Trophoblast cell (in vitro differentiated cells and primary cell): ENCODE data around the gene HIVEP3.

Experiments
- DNase-seq, 2 donors: peaks; one replicate each; pipeline ENCODE4 v3.0.0-alpha.2; 2016
- H2AFZ ChIP-seq: 2 replicates; pipeline ENCODE4 v1.6.1; 2013; ENCODE audit warnings: low read length, moderate library complexity, mild to moderate bottlenecking; ENCODE audit not compliant: insufficient read depth, poor library complexity
- H2AK5ac ChIP-seq: 2 replicates; pipeline ENCODE4 v1.6.1; 2013; ENCODE audit warnings: mild to moderate bottlenecking, low read length
- H2BK120ac ChIP-seq: 2 replicates; pipeline ENCODE4 v1.6.1; 2013; ENCODE audit warnings: low read length, mild to moderate bottlenecking, moderate library complexity; ENCODE audit not compliant: insufficient read depth, poor library complexity
- H2BK12ac ChIP-seq: 2 replicates; pipeline ENCODE4 v1.6.1; 2013; ENCODE audit warnings: mild to moderate bottlenecking, low read length, moderate library complexity
- H2BK5ac ChIP-seq: 2 replicates; pipeline ENCODE4 v1.6.1; 2013; ENCODE audit warnings: low read length, low read depth, moderate library complexity, mild to moderate bottlenecking; ENCODE audit not compliant: poor library complexity
- H3K14ac ChIP-seq: 2 replicates; pipeline ENCODE4 v1.6.1; 2013; ENCODE audit warnings: mild to moderate bottlenecking, low read length
- H3K18ac ChIP-seq: 2 replicates; pipeline ENCODE4 v1.6.1; 2013; ENCODE audit warnings: mild to moderate bottlenecking, low read length
- H3K23ac ChIP-seq: 2 replicates; pipeline ENCODE4 v1.6.1; 2013; ENCODE audit warnings: low read length
- H3K27ac ChIP-seq: 2 replicates; pipeline ENCODE4 v1.5.1; 2013; ENCODE audit warnings: low read depth, mild to moderate bottlenecking, inconsistent platforms, low read length, moderate library complexity
- H3K27me3 ChIP-seq: 2 replicates; pipeline ENCODE4 v1.6.1; 2013; ENCODE audit warnings: inconsistent platforms, mild to moderate bottlenecking, low read length, moderate library complexity; ENCODE audit not compliant: insufficient read depth
- H3K36me3 ChIP-seq, 2 experiments: 1 replicate in 1 of 2; 2 replicates in 1 of 2; pipeline ENCODE4 v1.6.1; 2013; ENCODE audit warnings: low read length in 2 of 2, mild to moderate bottlenecking in 2 of 2, moderate library complexity in 1 of 2; ENCODE audit not compliant: insufficient read depth in 2 of 2, control insufficient read depth in 1 of 2
- H3K4ac ChIP-seq: 2 replicates; pipeline ENCODE4 v1.6.1; 2013; ENCODE audit warnings: low read depth, mild to moderate bottlenecking, low read length, moderate library complexity
- H3K4me1 ChIP-seq, 2 experiments: 1 replicate in 1 of 2; 2 replicates in 1 of 2; pipeline ENCODE4 v1.6.1; 2013; ENCODE audit warnings: low read length in 2 of 2, mild to moderate bottlenecking in 2 of 2, moderate library complexity in 1 of 2; ENCODE audit not compliant: insufficient read depth in 2 of 2, control insufficient read depth in 1 of 2
- H3K4me2 ChIP-seq: 2 replicates; pipeline ENCODE4 v1.6.1; 2013; ENCODE audit warnings: inconsistent platforms, mild to moderate bottlenecking, low read length, moderate library complexity
- H3K4me3 ChIP-seq: 2 replicates; pipeline ENCODE4 v1.5.1; 2013; ENCODE audit warnings: mild to moderate bottlenecking, low read depth, low read length, inconsistent platforms
- H3K79me1 ChIP-seq: one replicate; pipeline ENCODE4 v1.6.1; 2013; ENCODE audit warnings: low read length
- H3K79me2 ChIP-seq: 2 replicates; pipeline ENCODE4 v1.6.1; 2013; ENCODE audit warnings: low read length, mild to moderate bottlenecking; ENCODE audit not compliant: control insufficient read depth, insufficient read depth, poor library complexity
- H3K9ac ChIP-seq: 2 replicates; pipeline ENCODE4 v1.6.1; 2013; ENCODE audit warnings: mild to moderate bottlenecking, low read length
- H3K9me3 ChIP-seq: 2 replicates; pipeline ENCODE4 v1.6.1; 2013; ENCODE audit warnings: low read depth, mild to moderate bottlenecking, control low read depth, inconsistent platforms, low read length; ENCODE audit not compliant: insufficient read depth
- H4K12ac ChIP-seq: 2 replicates; pipeline ENCODE4 v1.6.1; 2013; ENCODE audit warnings: low read depth, mild to moderate bottlenecking, low read length, moderate library complexity
- H4K8ac ChIP-seq: 2 replicates; pipeline ENCODE4 v1.6.1; 2013; ENCODE audit warnings: low read depth, mild to moderate bottlenecking, low read length, moderate library complexity
- H4K91ac ChIP-seq: one replicate; pipeline ENCODE4 v1.6.1; 2013; ENCODE audit warnings: low read depth, mild to moderate bottlenecking, low read length, moderate library complexity
- WGBS: extraction: QIAGEN DNeasy Blood & Tissue Kit; methylation state at CpG from one replicate; pipeline ENCODE4 v1.1.7; 2013; ENCODE audit warnings: missing lambda C conversion rate; ENCODE audit not compliant: insufficient read length, insufficient coverage; ENCODE audit errors: extremely low coverage; 5-methylcytosine and 5-hydroxymethylcytosine counted together

The HIVEP3 gene

DNA sequence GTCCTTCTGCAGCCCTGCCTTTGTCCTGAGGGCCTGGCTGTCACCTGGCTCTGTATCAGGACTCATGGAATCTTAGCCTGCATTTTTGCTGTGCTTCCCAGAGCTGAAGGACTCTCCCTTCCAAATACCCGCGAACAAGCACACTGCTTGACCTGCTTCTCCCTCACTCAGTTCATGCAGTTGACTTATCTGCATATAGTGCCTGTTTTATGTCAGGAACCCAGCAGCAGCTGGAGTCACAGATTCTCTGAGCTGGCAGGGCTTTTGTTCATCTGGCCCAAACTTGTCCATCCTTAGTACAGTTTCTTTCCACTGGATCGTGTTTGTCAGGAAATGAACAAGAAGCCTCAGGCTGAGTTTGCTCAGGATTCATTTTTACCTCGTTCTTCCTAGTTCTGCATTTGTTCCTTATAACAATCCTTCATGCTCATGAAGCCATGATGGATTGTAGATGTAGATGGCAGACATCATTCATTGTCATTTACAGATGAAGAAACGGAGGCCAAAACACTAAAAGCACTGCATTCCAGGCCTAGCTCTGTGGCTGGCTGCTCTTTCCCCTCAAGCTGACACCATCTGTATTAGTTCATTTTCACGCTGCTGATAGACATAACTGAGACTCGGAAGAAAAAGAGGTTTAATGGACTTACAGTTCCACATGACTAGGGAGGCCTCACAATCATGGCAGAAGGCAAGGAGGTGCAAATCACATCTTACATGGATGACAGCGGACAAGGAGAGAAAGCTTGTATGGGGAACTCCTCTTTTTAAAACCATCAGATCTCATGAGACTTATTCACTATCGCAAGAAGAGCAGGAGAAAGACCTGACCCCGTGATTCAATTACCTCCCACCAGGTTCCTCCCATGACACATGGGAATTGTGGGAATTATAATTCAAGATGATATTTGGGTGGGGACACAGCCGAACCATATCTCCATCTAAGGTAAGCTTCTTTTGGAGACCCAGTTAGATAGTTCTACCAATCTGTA lies 150.9 kb downstream of the HIVEP3 start:
- no peak overlapping the region for H3K23ac ChIP-seq
- no peak for DNase-seq
- no peak overlapping the region for H2BK120ac ChIP-seq
- no peak overlapping the region for H3K9ac ChIP-seq
- H3K27me3 ChIP-seq: no peaks in the 10 kb centered on the region
- H3K79me1 ChIP-seq: no peaks in the 10 kb centered on the region
- no peak overlapping the region for H4K91ac ChIP-seq
- H4K8ac ChIP-seq: no peak overlapping the region
- H3K27ac ChIP-seq: peak overlapping the region; percentile 30
- WGBS: no CpG with 5 or more reads among the region's 11 CpGs
- no peak overlapping the region for H2AFZ ChIP-seq
- no peak overlapping the region for H2BK12ac ChIP-seq
- H3K36me3 ChIP-seq: no peaks in the 10 kb centered on the region
- peaks cover 6 to 15% of the 10 kb centered on the region in 2 experiments for H3K4me1 ChIP-seq
- no peak overlapping the region for H2BK5ac ChIP-seq
- no peak overlapping the region for H3K4me3 ChIP-seq
- H3K4me2 ChIP-seq: no peak overlapping the region
- no peak overlapping the region for H3K14ac ChIP-seq
- H3K79me2 ChIP-seq: no peaks in the 10 kb centered on the region
- no peak overlapping the region for H3K4ac ChIP-seq
- H2AK5ac ChIP-seq: no peak overlapping the region
- H3K9me3 ChIP-seq: no peaks in the 10 kb centered on the region
- no peak overlapping the region for H4K12ac ChIP-seq
- H3K18ac ChIP-seq: no peak overlapping the region

DNA sequence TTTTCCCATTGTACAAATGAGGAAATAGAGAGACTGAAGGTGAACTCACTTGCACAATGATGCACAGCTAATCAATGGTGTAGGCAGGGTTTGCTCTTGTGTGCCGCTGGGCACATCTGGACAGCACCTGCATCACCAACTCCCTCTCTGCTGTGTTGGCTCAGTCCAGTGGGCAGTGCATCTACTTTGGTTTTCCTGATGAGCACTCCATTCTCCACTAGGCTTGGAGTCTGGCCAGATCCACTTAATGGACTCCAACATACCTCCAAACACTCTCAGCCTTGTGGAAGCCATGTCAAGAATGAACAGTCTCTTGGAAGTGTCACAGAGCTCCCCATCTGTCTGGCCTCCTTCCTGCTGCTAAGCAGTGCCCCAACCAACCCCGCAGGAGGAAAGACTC lies 152.2 kb downstream of the HIVEP3 start:
- no peak overlapping the region for H3K4me2 ChIP-seq
- no peak overlapping the region for H2AK5ac ChIP-seq
- H3K36me3 ChIP-seq: no peaks in the 10 kb centered on the region
- H3K9ac ChIP-seq: no peak overlapping the region
- H3K4me3 ChIP-seq: no peak overlapping the region
- no CpG with 5 or more reads among the region's 2 CpGs for WGBS
- peaks cover 6 to 15% of the 10 kb centered on the region in 2 experiments for H3K4me1 ChIP-seq
- no peaks in the 10 kb centered on the region for H3K79me2 ChIP-seq
- H3K27me3 ChIP-seq: no peaks in the 10 kb centered on the region
- H3K9me3 ChIP-seq: peaks cover 2% of the 10 kb centered on the region
- no peaks in the 10 kb centered on the region for H3K79me1 ChIP-seq
- H2BK12ac ChIP-seq: no peak overlapping the region
- no peak overlapping the region for H2BK5ac ChIP-seq
- no peak overlapping the region for H3K14ac ChIP-seq
- no peak overlapping the region for H3K18ac ChIP-seq
- H4K8ac ChIP-seq: no peak overlapping the region
- H2AFZ ChIP-seq: no peak overlapping the region
- no peak overlapping the region for H4K91ac ChIP-seq
- no peak overlapping the region for H3K23ac ChIP-seq
- no peak overlapping the region for H3K27ac ChIP-seq
- DNase-seq: no peak
- H3K4ac ChIP-seq: no peak overlapping the region
- no peak overlapping the region for H4K12ac ChIP-seq
- no peak overlapping the region for H2BK120ac ChIP-seq

DNA sequence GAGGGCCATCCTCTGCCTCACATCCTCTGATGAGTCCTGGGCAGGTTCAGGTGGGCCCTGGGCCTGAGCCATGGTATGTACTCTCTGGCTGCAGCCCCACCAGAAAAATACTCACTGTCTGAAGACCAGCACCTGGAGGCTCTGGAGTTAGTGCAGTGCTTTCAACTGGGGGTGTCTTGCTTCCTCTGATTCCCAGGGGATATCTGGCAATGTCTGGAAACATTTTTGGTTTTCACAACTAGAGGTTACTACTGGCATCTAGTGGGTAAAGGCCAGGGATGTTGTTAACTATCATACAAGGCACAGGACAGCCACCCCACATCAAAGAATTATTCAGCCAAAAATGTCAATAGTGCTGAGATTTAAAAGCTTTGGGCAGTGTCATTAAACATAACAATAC lies 152.7 kb downstream of the HIVEP3 start:
- no peak overlapping the region for H4K8ac ChIP-seq
- H3K27me3 ChIP-seq: no peaks in the 10 kb centered on the region
- H3K9me3 ChIP-seq: peaks cover 5% of the 10 kb centered on the region
- no peak overlapping the region for H3K4me2 ChIP-seq
- H2BK12ac ChIP-seq: no peak overlapping the region
- H3K23ac ChIP-seq: no peak overlapping the region
- H3K79me2 ChIP-seq: no peaks in the 10 kb centered on the region
- no peaks in the 10 kb centered on the region for H3K36me3 ChIP-seq
- no peak overlapping the region for H2BK120ac ChIP-seq
- no peak overlapping the region for H2AK5ac ChIP-seq
- H3K4me1 ChIP-seq: peaks cover 6 to 15% of the 10 kb centered on the region in 2 experiments
- H3K27ac ChIP-seq: no peak overlapping the region
- H3K14ac ChIP-seq: no peak overlapping the region
- H2AFZ ChIP-seq: no peak overlapping the region
- H3K18ac ChIP-seq: no peak overlapping the region
- no peak overlapping the region for H3K9ac ChIP-seq
- no peak overlapping the region for H3K4ac ChIP-seq
- no peak for DNase-seq
- no peak overlapping the region for H4K91ac ChIP-seq
- H3K4me3 ChIP-seq: no peak overlapping the region
- H2BK5ac ChIP-seq: no peak overlapping the region
- H3K79me1 ChIP-seq: no peaks in the 10 kb centered on the region
- H4K12ac ChIP-seq: no peak overlapping the region

DNA sequence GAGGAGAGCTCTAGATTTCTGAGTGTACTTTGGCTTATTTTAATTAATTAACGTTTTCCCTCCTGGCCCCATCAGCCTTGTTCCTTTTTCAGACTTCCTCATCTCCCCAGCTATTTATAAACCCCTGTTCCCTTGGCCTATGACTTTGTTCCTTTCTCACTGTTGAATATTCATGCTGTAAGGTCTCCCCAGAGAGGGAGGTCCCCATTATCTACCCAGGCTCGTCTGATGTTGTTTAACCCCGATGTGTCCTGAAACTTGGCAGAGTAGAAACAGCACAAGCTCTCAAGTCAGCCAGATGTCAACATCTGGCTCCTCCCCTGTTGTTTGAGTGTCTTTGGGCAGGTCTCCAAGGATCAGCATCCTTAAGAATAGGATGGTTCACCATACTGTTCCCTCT lies 153.6 kb downstream of the HIVEP3 start:
- no peaks in the 10 kb centered on the region for H3K36me3 ChIP-seq
- H3K9ac ChIP-seq: no peak overlapping the region
- H4K91ac ChIP-seq: no peak overlapping the region
- no peak overlapping the region for H2BK12ac ChIP-seq
- H3K4me2 ChIP-seq: no peak overlapping the region
- H3K27ac ChIP-seq: no peak overlapping the region
- no peak for DNase-seq
- no peak overlapping the region for H3K18ac ChIP-seq
- no peak overlapping the region for H2AFZ ChIP-seq
- peaks cover 6 to 15% of the 10 kb centered on the region in 2 experiments for H3K4me1 ChIP-seq
- H4K8ac ChIP-seq: no peak overlapping the region
- H3K79me2 ChIP-seq: no peaks in the 10 kb centered on the region
- H3K23ac ChIP-seq: no peak overlapping the region
- H2BK120ac ChIP-seq: no peak overlapping the region
- H3K4me3 ChIP-seq: no peak overlapping the region
- no peak overlapping the region for H3K14ac ChIP-seq
- no peaks in the 10 kb centered on the region for H3K79me1 ChIP-seq
- no peak overlapping the region for H2AK5ac ChIP-seq
- no peak overlapping the region for H4K12ac ChIP-seq
- no CpG with 5 or more reads among the region's 3 CpGs for WGBS
- H3K27me3 ChIP-seq: no peaks in the 10 kb centered on the region
- H2BK5ac ChIP-seq: no peak overlapping the region
- peaks cover 6% of the 10 kb centered on the region for H3K9me3 ChIP-seq
- no peak overlapping the region for H3K4ac ChIP-seq
